ENCODE results near the gene KRTAP12-1. TPM values are rescaled to one million over a fixed set of nuclear protein-coding genes. Genes with fewer than 3 reads are reported as not detected.

The KRTAP12-1 gene
- total and polyA plus RNA-seq, 11 donors = not detected

DNA sequence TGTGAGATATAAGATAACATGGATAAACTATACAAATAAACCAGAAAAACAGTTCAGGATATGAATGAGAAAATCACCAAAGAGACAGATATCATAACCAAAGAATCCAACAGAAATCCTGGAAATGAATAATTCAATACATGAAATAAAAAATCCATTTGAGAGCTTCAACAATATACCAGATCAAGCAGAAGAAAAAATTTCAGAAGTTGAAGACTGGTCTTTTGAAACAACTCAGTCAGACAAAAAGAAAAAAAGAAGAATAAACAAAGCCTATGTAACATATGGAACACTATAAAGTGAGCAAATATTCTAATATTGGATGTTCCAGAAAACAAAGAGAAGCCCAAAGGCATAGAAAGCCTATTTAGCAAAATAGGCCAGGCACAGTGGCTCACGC is 10.1 kb downstream of the KRTAP12-1 start:
- Histone ChIP-seq H3K9me3 (peaks cover 0 to 43% (median 16%) of the 10 kb centered on the region in 12 donors), H3K4me1 (no peaks in the 10 kb centered on the region), H3K36me3 (no peaks in the 10 kb centered on the region), H3K27ac (no peak overlapping the region), H3K27me3 (no peaks in the 10 kb centered on the region), H3K4me3 (no peak overlapping the region)
- 94 to 100% (median 94%) methylated on average over 1 of the region's 1 CpG for WGBS, 4 donors
- TF ChIP-seq, protein P1, sequence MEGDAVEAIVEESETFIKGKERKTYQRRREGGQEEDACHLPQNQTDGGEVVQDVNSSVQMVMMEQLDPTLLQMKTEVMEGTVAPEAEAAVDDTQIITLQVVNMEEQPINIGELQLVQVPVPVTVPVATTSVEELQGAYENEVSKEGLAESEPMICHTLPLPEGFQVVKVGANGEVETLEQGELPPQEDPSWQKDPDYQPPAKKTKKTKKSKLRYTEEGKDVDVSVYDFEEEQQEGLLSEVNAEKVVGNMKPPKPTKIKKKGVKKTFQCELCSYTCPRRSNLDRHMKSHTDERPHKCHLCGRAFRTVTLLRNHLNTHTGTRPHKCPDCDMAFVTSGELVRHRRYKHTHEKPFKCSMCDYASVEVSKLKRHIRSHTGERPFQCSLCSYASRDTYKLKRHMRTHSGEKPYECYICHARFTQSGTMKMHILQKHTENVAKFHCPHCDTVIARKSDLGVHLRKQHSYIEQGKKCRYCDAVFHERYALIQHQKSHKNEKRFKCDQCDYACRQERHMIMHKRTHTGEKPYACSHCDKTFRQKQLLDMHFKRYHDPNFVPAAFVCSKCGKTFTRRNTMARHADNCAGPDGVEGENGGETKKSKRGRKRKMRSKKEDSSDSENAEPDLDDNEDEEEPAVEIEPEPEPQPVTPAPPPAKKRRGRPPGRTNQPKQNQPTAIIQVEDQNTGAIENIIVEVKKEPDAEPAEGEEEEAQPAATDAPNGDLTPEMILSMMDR (IDR thresholded peaks at IDR 0.05) = no peak
- no peak for TF ChIP-seq POLR2A (IDR thresholded peaks at IDR 0.05)
- DNase-seq (no peak), ATAC-seq (no peak)
- intact Hi-C loops (cut with DNase I) = no loop called here

DNA sequence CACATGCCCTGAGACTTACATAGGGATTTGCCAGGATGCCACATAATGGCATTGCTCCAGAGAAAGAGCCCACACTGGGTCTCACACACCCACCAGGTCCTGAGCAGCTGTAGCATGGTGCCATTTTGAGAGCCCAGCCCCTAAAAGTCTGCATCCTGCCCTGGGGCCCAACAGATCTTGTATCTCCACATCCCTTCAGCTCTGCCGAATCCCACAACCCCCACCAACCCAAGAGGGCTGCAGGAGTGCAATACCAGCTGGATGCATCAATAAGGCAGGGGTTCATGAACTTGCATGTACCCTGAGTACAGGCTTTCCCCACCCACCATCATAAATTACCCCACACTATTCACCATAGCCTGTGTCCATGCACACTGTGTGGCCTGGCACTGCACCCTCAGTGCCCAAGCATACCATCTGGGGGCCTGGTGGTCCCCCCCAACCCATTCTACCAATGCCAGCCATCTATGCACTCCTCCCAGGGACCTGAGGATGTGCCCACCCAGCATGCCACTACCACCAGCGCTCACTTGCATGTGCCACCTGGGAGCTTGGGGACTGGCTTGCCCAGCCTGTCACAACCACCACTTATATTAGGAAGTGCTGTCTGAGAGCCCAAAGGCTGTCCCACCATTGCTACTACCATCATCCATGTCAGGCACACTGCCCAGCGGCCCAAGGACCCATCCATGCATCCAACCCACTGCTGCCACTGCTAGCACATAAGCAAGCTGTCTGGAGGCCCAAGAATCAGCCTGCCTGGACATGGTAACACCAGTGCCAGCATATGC is 11.1 kb downstream of the KRTAP12-1 start:
- DNase-seq (no peak), ATAC-seq (no peak)
- no peak for TF ChIP-seq POLR2A (IDR thresholded peaks at IDR 0.05)
- TF ChIP-seq, protein P1 (IDR thresholded peaks at IDR 0.05) = no peak
- Histone ChIP-seq H3K27me3 (no peaks in the 10 kb centered on the region), H3K9me3 (peaks cover 0 to 43% (median 16%) of the 10 kb centered on the region in 12 donors), H3K27ac (no peak overlapping the region), H3K4me3 (no peak overlapping the region), H3K36me3 (no peaks in the 10 kb centered on the region), H3K4me1 (no peaks in the 10 kb centered on the region)
- WGBS, 4 donors = 67 to 85% (median 78%) methylated on average over 2 to 3 of the region's 3 CpGs
- intact Hi-C loops (cut with DNase I) = no loop called here

DNA sequence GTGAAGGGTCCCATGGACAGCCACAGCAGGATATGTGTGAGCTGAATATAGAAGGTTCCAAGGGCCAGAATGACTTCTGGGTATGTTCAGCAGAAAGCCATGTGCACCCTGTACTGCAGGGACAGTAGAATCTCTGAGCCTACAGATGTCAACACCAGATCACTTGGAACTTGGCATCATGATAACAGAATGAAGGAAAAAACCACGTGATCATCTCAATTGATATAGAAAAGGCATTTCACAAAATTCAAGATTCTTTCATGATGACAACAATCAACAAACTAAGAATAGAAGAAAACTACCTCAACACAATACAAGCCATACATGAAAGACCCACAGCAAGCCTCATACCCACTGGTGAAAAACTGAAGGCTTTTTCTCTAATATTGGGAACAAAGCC is 14.4 kb downstream of the KRTAP12-1 start:
- intact Hi-C loops (cut with DNase I) = loop anchor here in 1 of 10 donors (10.0 kb wide), 1 partner anchor 57 kb away; no protein-coding TSS in a partner anchor
- Histone ChIP-seq H3K4me3 (no peak overlapping the region), H3K4me1 (no peaks in the 10 kb centered on the region), H3K36me3 (no peaks in the 10 kb centered on the region), H3K27me3 (no peaks in the 10 kb centered on the region), H3K27ac (no peak overlapping the region), H3K9me3 (peaks cover 0 to 29% (median 11%) of the 10 kb centered on the region in 12 donors)
- TF ChIP-seq, protein P1 (IDR thresholded peaks at IDR 0.05) = no peak
- TF ChIP-seq POLR2A (IDR thresholded peaks at IDR 0.05) = no peak
- DNase-seq = no peak
- 63 to 78% (median 74%) methylated on average over 1 of the region's 1 CpG for WGBS, 4 donors
- no peak for ATAC-seq

- WGBS, 4 donors = 51 to 69% (median 57%) methylated on average over 17 to 19 of the region's 19 CpGs
- ATAC-seq (peak; percentile 93 to 99 (median 98)), DNase-seq (peak in 4 of 5 donors; percentile 29 to 85 (median 66))
- Histone ChIP-seq H3K4me3 (no peak within 1 kb of the TSS), H3K9me3 (peaks cover 0 to 19% (median 4%) of the 10 kb centered on the region in 12 donors), H3K27ac (peak within 1 kb of the TSS in 1 of 12 donors; percentile 31), H3K4me1 (no peaks in the 10 kb centered on the region), H3K27me3 (no peaks in the 10 kb centered on the region), H3K36me3 (no peaks in the 10 kb centered on the region)
- intact Hi-C loops (cut with DNase I) = loop anchor here in 1 of 10 donors (10.0 kb wide), 1 partner anchor 58 kb away; no protein-coding TSS in a partner anchor
- TF ChIP-seq POLR2A (IDR thresholded peaks at IDR 0.05) = no peak
- TF ChIP-seq, protein P1 (IDR thresholded peaks at IDR 0.05) = no peak
Observed at GRCh38 chr21:44666401-44667320, 15.3 kb downstream of the KRTAP12-1 start, which contains the start of gene KRTAP12-2. Gene KRTAP12-2 (minus strand): TSS chr21:44666927. CDS start chr21:44666886, 41 bp downstream.

Measured in heart left ventricle (tissue), 16 donors.